ENCODE data around the gene CSNK2B. TPM values are rescaled to one million over a fixed set of nuclear protein-coding genes. Genes with fewer than 3 reads are reported as not detected.
A peak's percentile ranks its signal among the peaks of the same experiment; 100 is the strongest.

Gene CSNK2B
- polyA plus RNA-seq, 12 donors = 121 to 202 (median 144) TPM; not detected in 1

DNA sequence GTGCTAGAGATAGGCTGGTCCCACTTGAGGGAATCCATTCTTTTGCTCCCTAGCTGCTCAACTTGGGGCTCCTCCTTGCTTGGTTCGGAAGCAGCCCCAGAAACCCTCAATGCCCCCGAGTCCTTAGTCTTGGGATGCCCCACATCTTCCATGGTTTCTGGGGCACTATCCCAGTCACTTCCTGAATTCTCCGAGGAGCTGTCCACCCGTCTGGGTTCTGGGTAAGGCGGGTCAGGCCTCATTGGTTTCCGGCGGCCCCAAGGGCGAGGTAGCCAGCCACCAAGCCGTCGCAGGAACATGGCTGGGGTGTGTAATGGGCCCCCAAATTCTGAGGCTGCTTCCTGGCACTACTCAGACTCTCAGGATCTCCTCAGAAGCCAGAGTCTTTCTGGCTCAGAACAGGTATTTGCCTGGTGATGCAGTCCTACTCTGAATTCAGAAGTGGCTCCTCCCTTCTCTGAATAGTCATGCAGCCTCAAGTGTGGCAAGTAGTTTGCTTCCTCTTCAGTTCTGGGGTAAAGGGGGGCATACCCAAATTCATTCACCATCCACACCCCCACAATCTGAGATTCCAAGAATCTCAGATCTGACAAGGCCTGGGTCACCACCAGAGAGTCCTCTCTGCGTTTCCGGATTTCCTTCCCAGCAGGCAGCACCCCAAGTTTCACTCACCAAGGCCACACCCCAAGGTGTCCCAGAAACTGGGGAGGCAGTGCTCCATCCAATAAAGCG lies 6.1 kb upstream of the CSNK2B start:
- no peak for DNase-seq

GRCh38 chr6:31660381-31661261 lies 5.3 kb upstream of the CSNK2B start, which contains the start of gene C6orf47:
Gene C6orf47 (minus strand): TSS chr6:31660778. CDS start chr6:31659947, 831 bp downstream.
- DNase-seq = peak; percentile 86

GRCh38 chr6:31661262-31662123 lies 4.4 kb upstream of the CSNK2B start:
- DNase-seq = no peak

GRCh38 chr6:31662124-31662723 lies 3.7 kb upstream of the CSNK2B start:
- no peak for DNase-seq

GRCh38 chr6:31663126-31663960 lies 2.5 kb upstream of the CSNK2B start:
- DNase-seq = no peak

- DNase-seq = no peak
Observed at GRCh38 chr6:31663961-31664789, 1.7 kb upstream of the CSNK2B start.

DNA sequence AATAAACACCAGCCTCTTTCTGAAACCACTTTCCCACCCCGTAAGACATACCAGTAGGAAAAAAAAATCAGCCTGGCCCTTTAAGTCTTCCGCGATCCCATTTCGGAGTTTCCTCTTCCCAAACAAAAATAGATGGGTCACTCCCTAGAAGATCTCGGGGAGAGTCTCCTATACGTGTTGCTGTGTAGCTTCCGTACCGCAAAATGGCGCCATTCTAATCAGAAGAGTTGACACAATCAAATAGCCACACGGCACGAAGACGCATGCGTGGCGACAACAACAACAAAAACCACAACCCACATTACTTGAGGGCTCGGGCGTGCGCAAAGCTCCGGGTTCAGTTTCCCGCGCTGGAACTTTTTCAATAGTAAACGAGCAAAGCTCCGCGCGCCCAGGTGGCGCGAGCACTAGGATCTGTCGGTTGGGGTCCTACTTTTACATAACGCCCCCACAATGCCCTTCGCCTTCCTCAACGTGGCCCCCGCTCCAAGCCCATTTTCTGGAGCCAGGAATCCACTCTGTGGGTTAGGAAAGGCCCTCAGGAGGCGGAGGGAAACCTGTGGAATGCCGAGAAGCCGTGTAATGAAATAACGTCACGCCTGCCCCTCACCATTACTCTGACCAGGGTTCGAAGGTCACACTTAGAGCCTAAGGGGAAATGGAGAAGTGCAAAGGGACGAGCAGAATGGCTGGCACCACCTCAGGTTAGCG lies 935 bp upstream of the CSNK2B start, which contains the start of gene GPANK1:
Gene GPANK1 (minus strand): TSS at position 208 of the 711 bp plus-strand sequence. CDS start 519 bp downstream, outside the sequence.
- peak; percentile 98 for DNase-seq

- DNase-seq = no peak
Observed at GRCh38 chr6:31666337-31666965, 571 bp downstream of the CSNK2B start.

DNA sequence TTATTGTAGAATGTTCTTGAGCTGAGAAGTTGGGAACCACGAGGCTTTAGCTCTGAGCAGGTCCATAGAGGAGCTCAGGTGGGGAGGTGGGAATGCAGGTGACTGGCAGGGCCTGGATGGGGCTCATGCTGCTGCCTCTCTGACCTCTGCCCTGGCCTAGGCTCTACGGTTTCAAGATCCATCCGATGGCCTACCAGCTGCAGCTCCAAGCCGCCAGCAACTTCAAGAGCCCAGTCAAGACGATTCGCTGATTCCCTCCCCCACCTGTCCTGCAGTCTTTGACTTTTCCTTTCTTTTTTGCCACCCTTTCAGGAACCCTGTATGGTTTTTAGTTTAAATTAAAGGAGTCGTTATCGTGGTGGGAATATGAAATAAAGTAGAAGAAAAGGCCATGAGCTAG lies 3.8 kb downstream of the CSNK2B start, which contains the start of gene LY6G5B:
Gene LY6G5B (plus strand): TSS at position 301 of the 400 bp plus-strand sequence. CDS start 975 bp downstream, outside the sequence.
- no peak for DNase-seq

- DNase-seq = no peak
Observed at GRCh38 chr6:31676322-31676903, 10.5 kb downstream of the CSNK2B start.

GRCh38 chr6:31676904-31677303 lies 11.0 kb downstream of the CSNK2B start:
- no peak for DNase-seq

GRCh38 chr6:31677955-31678354 lies 12.1 kb downstream of the CSNK2B start:
- DNase-seq = no peak

DNA sequence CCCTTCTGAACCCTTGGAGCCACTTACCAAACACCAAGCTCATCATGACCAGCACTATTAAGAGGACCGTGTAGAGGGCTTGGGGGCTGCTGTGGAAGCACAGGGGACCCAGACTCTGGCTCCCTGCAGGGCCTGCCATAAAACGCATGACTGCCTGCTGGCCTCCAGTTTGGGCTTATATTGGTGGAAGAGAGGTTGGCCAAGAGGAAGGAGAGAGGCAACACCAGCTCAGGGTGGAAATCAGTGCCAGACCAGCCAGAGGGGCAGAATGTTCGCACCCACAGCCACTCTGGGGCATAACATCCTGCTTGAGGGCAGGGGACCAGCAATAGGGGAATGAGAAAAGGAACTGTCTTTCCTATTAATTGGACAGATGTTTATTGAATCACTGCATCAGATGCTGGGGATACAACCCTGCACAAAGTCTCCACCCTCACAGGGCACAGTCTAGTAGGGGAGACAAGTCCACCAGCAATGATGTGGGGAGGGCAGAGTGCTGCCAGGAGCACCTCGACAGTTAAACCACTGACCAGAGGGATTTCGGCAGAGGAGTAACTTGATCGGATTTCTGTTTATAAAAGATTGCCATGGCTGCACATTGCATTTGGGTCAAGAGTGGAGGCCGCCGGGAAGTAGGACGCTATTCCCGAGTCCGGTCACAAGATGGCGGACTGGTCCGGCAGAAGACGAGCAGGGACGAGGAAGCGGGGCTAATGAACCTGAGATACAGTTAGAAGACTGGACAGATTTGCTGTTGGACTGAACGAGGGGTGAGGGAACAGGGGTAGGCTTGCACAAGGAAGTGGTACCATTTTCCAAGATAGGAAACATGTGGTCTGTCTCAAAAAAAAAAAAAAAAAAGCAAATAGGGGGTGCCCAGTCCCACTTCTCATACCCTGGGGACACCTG lies 14.6 kb downstream of the CSNK2B start, which contains the start of gene LY6G5C:
Gene LY6G5C (minus strand): TSS at position 842 of the 909 bp plus-strand sequence. CDS start 694 bp downstream, at position 148.
- DNase-seq = peak; percentile 91

GRCh38 chr6:31681135-31681671 lies 15.3 kb downstream of the CSNK2B start:
- no peak for DNase-seq

DNA sequence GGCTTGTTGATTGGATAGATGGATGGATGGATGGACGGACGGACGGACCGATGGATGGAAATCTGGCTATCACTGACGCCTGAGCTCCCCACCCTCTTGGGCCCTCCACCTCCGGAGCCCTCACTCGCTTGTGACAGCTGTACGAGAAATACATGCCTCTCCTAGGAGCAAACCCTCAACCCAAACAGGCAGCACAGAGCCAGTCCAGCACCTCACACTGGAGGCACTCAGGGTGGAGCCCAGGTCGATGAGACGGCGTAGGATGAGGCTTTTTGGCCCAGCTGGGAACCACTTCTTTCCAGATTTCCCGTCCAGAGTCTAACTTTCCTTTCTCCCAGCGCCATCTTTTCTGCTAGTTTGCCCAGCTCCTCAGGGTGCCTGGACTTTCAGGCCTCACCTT lies 17.7 kb downstream of the CSNK2B start:
- DNase-seq = no peak

DNA sequence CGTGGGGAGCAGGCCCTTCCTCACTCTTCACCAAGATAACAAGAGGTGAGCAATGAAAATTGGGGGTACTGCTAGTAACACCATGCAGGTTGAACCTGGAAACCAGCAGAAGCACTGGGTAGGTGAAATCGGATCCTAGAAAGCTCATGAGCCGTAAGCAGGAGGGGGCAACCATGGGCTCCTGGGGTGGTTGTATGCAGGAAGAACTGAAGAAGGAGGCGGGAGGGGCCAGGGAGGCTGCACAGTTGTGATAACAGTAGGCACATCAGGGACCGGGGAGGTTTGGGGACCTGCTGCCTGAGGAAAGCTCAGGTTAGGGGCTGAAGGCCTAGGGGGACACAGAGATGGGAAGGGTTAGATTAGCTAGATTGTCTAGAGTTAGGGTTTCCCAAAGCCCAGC lies 20.6 kb downstream of the CSNK2B start:
- DNase-seq = no peak

Data from muscle of arm (tissue), 12 donors.